SK-N-MC (cell line): Measurements from ENCODE around the gene XXYLT1.

ENCODE experiments used
- EZH2 ChIP-seq: fragments of 200-600 bp; sonication (generic); IDR thresholded peaks from one replicate; pipeline ENCODE4 v1.6.1; 2017; ENCODE audit warnings: antibody characterized with exemption
- FOXP2 ChIP-seq: optimal IDR thresholded peaks from 2 replicates; pipeline ENCODE3; 2011; ENCODE audit warnings: mild to moderate bottlenecking, moderate library complexity; ENCODE audit not compliant: insufficient read depth; ENCODE audit errors: extremely low read length, control extremely low read depth
- POLR2AphosphoS5 ChIP-seq: IDR thresholded peaks from 2 replicates; pipeline ENCODE4 v1.6.1; 2012; ENCODE audit warnings: mild to moderate bottlenecking, low read depth, low read length, borderline replicate concordance

GRCh38 chr3:195201295-195201694 is 69.7 kb downstream of the XXYLT1 start:
- TF ChIP-seq EZH2 (no peak), POLR2AphosphoS5 (no peak), FOXP2 (no peak)
